Urothelium cell line (cell line): Measurements from ENCODE around the gene KCNE1.

ENCODE experiments used
- DNase-seq: peaks from one replicate; pipeline ENCODE4 v3.0.0; 2011; ENCODE audit warnings: low spot score, mixed read lengths
- FAIRE-seq: peaks from 2 replicates; lab custom pipeline; 2011; peaks lifted over from hg19 to GRCh38; lab: Jason Lieb, UNC

The KCNE1 gene

GRCh38 chr21:34536820-34537219, 24.8 kb upstream of the KCNE1 start:
- no peak for DNase-seq
- FAIRE-seq: no peak

- DNase-seq: no peak
- no peak for FAIRE-seq
Measured at GRCh38 chr21:34536311-34536710, 24.3 kb upstream of the KCNE1 start.

DNA sequence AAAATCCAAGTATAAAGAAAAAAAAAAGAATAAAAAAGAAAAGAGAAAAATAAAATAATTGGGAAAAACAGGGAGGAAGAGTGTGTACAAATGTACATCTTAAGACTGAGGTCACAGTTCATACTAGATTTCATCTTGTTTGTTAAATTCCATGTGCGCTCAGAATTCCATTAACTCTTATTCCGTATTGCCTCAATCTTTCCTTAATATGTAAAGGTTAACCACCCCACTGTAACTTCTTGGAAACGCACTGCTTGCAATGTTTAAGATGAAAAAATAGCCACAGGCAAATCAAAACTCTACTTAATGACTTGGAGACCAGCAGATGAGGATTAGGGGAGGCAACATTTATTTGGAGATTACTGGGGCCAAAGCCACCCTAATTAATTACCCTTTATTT, 23.9 kb upstream of the KCNE1 start:
- no peak for FAIRE-seq
- no peak for DNase-seq

DNA sequence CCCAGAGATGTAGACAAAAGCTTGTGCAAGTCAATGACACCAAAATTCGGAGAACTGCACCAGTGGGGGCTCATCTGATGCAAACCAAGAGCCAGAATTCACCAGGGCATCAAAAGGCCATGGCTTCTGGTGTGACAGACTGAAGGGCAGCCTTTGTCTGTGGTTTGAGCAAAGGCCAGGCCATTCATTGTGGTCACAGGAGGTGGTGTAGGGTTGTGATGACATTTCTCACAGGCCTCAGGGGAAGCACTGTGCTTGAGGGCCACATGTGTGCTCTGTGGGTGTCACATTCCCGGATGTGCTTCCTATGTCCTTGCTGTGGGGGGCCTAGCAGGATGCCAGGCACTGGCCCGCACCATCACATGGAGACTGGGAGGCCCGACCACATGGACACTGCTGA, 22.5 kb upstream of the KCNE1 start:
- DNase-seq: no peak

DNA sequence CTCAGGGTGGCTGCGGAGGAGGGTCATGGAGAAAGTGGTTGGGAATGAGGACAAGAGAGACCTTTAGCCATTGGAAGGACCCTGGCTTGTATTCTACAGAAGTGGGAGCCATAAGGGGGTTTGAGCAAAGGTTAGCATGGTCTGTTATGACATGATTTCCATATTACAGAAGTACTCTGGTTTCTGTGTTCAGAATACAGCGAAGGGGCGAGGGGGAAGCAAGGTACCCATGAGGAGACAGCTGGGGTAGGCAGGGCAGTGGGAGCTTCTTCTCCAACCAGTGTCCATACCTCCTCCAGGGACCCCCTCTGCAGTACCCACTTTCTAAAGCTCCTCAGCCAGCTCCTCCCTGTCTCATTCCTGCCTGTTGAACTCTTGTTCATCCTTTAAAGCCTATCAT, 21.9 kb upstream of the KCNE1 start:
- FAIRE-seq (no peak), DNase-seq (no peak)

More for the DNA sequence above, 22.5 kb upstream of the KCNE1 start:
- FAIRE-seq: no peak

- no peak for FAIRE-seq
Measured at GRCh38 chr21:34531399-34531798, 19.4 kb upstream of the KCNE1 start.

DNA sequence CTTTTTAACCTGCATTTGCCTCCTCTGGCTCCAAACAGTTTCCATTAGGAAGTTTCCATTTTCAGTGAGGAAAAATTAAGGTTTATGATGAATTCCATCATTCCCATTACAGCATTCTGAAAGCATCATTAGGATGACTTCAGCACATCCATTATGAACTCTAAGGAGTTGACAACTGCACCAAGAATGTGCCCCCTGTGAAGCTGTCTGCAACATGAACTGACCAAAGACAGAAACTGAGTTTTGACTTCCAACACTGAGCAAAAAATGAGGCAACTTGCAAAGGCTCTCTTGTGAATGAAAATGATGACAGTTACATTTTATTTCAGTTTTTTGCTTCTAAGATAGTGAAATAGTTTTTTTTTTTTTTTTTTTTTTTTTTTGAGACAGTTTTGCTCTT, 18.3 kb upstream of the KCNE1 start:
- FAIRE-seq (no peak), DNase-seq (no peak)

More at GRCh38 chr21:34531399-34531798, 19.4 kb upstream of the KCNE1 start:
- no peak for DNase-seq

- no peak for FAIRE-seq
- no peak for DNase-seq
Measured at GRCh38 chr21:34528131-34528561, 16.1 kb upstream of the KCNE1 start.

DNA sequence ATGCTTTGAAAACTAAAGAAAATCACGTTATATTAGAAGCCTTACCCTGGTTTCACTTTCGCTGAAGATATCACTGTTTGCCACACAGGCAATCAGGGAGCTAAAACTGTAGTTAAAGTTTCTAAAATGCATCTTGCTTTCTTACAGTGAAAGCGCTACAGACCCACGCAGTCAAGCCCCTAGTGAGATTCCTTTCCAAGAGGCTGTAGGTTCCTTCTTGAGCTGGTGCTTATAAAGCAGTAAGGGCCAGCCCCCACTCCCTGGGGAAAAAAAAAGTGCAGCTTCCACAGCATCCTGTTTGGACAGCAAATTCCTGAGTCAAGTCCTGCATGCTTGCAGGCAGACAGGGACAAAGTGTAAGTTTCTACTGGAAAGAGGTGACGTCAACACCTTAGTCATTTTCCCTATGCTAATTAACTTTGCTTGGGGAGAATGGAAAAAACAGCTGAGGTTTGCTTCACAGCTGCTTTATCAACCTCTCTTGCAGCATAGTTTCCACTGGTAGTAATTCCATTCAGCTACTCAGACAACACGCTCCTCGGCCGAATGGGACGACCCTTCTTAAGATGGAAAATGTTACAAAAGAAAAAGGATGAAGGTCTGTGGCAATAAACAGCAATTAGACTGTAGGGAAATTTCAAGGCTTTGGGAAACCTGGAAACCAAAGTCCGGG, 14.7 kb upstream of the KCNE1 start:
- FAIRE-seq: no peak

GRCh38 chr21:34526241-34526617, 14.2 kb upstream of the KCNE1 start:
- no peak for FAIRE-seq

More for the DNA sequence above, 14.7 kb upstream of the KCNE1 start:
- peak; percentile 92 for DNase-seq

GRCh38 chr21:34524646-34525601, 12.9 kb upstream of the KCNE1 start:
- no peak for FAIRE-seq
- peak; percentile 21 for DNase-seq

More at GRCh38 chr21:34526241-34526617, 14.2 kb upstream of the KCNE1 start:
- DNase-seq: no peak

DNA sequence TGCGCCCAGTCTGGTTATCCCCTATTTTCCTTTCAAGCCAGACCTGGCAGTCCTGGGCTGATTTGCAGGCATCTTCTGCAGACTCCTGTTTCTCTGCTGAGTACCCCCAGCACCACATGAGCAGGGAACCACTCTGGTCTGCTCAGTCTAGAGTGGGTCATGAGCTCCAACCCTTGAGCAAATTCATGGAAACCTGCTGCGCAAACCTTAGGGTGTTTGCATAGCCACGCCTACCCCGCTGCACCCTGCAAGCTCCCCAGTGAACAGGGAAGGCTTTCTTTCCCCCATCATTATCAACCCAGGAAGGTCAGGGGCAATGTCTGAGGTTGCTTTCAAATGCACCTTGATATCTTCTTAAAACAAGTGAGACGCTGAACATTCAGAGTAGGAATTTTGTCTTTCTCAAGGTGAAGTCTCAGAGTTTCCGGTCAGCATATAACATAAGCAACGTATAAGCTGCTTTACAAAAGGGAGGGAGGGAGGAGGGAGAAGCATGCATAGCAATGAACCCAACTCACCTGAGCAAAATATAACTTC, 11.1 kb upstream of the KCNE1 start:
- DNase-seq (no peak), FAIRE-seq (no peak)

GRCh38 chr21:34522284-34522683, 10.3 kb upstream of the KCNE1 start:
- FAIRE-seq: no peak

DNA sequence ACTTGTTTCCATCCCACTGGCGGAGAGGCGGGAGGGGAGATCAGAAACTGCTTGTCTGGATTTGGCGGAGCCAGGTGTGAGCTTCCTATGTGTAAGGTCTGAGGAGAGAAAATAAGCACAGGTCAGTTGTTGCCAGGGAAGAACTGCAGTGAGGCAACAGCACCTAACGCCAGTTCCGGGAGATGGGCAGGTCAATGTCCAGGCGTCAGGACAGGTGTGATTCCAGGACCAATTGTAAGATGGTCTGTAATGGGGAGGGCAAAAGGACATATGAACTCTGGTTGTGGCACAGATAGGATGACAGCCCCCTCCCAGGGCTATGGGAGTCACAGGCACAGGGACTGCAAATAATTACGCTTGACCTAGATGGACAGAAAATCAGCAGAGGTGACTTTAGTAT, 9.6 kb upstream of the KCNE1 start:
- no peak for DNase-seq

More at GRCh38 chr21:34522284-34522683, 10.3 kb upstream of the KCNE1 start:
- no peak for DNase-seq

GRCh38 chr21:34520764-34521508, 8.9 kb upstream of the KCNE1 start:
- FAIRE-seq: no peak
- DNase-seq: no peak

More for the DNA sequence above, 9.6 kb upstream of the KCNE1 start:
- FAIRE-seq: no peak

DNA sequence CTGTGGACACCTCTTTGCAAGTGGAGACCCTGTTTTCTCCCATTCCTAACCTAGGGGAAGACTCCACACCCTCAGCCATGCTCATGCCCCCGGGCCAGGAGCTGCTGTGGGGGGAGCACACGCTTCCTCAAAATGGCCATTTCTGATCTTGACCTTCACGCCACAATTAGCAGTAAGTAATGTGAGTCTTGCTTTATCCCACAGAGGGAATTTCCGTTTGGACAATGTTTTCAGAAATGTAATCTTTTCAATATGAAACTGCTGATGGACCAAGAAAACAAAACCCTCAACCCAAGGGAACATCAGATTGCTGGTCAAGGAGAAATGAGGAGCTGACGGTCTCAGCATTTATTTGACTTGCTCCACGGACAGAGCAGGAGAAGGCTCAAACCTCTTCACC, 8.3 kb upstream of the KCNE1 start:
- DNase-seq: no peak
- FAIRE-seq: no peak

DNA sequence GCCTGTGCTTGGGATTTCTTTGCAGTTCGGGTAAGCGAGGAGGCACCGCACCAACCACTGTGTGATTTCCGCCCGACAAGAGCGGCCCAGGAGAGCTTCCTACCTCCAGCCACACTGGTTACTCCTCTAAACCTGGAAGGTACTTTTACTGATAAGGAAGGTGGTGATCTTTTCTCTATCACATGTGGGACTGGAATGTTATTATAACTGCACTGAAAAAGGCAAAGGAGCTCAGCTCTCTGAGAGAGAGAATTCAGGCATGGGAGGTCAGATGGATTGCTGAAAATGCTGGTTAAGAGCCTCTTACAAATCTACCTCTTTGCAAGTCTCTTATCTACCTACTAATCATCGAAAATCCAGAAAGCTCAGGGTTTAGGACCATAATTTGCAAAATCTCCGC, 7.7 kb upstream of the KCNE1 start:
- FAIRE-seq (no peak), DNase-seq (no peak)

GRCh38 chr21:34519016-34519415, 7.0 kb upstream of the KCNE1 start:
- DNase-seq: no peak
- no peak for FAIRE-seq

DNA sequence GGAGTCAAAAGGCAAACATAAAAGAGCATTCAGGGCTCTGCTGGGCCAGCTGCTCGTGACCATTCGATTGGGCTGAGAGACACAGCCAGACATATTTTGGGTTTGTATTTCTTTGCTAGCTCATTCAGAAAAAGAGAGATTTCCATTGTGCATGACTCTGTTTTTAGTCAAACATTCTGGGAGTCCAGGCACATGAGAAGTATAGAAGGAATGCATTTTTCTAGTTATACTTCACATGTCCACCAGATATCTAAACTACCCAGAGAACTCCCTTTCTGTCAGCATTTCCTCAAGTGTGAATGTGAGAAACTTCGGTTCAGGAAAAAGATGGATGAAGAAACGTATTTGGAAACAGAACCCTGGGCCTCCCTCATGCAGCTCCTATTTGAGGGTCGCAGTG, 6.3 kb upstream of the KCNE1 start:
- no peak for DNase-seq
- FAIRE-seq: no peak

- FAIRE-seq (no peak), DNase-seq (no peak)
Measured at GRCh38 chr21:34517491-34518245, 5.7 kb upstream of the KCNE1 start.
